GM12878 (cell line): Measurements from ENCODE around the gene MATN4.

ENCODE experiments used
- ATF7 ChIP-seq: fragments of 450-650 bp; IDR thresholded peaks from 2 replicates; pipeline ENCODE4 v1.6.1; 2016; ENCODE audit warnings: low read depth, mild to moderate bottlenecking
- DPF2 ChIP-seq: fragments of 450-650 bp; IDR thresholded peaks from 2 replicates; pipeline ENCODE4 v1.6.1; 2017; ENCODE audit warnings: mild to moderate bottlenecking
- KDM1A ChIP-seq: fragments of 200-600 bp; sonication (generic); IDR thresholded peaks from 2 replicates; pipeline ENCODE4 v1.6.1; 2016; ENCODE audit warnings: borderline replicate concordance
- NRF1 ChIP-seq: conservative IDR thresholded peaks from 2 replicates; pipeline ENCODE4 v1.6.1; 2011; ENCODE audit warnings: mild to moderate bottlenecking, low read depth, low read length, improper control_type of control experiment
- PML ChIP-seq: IDR thresholded peaks from 2 replicates; pipeline ENCODE4 v1.6.1; 2012; ENCODE audit warnings: low read length, inconsistent platforms
- POLR2A ChIP-seq: IDR thresholded peaks from 2 replicates; pipeline ENCODE4 v1.6.1; 2011; ENCODE audit warnings: low read depth, mild to moderate bottlenecking, low read length
- ZSCAN29 ChIP-seq: fragments of 450-650 bp; IDR thresholded peaks from 2 replicates; pipeline ENCODE4 v1.6.1; 2017; ENCODE audit warnings: mild to moderate bottlenecking, moderate library complexity
- TF ChIP-seq, protein P1 (sequence below), 3 experiments: IDR thresholded peaks in 2 of 3; conservative IDR thresholded peaks in 1 of 3; 2 replicates each; pipeline ENCODE4 v1.5.1; 2011; ENCODE audit warnings: low read depth in 3 of 3, low read length in 3 of 3, mild to moderate bottlenecking in 3 of 3, control low read depth in 2 of 3, moderate library complexity in 2 of 3, inconsistent platforms in 1 of 3, mixed read lengths in 1 of 3; ENCODE audit not compliant: control insufficient read depth in 2 of 3, insufficient read depth in 1 of 3; ENCODE audit errors: extremely low read depth in 1 of 3
- TF ChIP-seq, protein P2 (sequence below): fragments of 450-650 bp; formaldehyde crosslinking; IDR thresholded peaks from 2 replicates; pipeline ENCODE4 v1.5.0; 2022; ENCODE audit warnings: mild to moderate bottlenecking, missing genetic modification characterization
- TF ChIP-seq, protein P3 (sequence below): IDR thresholded peaks from 2 replicates; pipeline ENCODE4 v1.6.1; 2012; ENCODE audit warnings: low read depth, low read length, improper control_type of control experiment

DNA sequence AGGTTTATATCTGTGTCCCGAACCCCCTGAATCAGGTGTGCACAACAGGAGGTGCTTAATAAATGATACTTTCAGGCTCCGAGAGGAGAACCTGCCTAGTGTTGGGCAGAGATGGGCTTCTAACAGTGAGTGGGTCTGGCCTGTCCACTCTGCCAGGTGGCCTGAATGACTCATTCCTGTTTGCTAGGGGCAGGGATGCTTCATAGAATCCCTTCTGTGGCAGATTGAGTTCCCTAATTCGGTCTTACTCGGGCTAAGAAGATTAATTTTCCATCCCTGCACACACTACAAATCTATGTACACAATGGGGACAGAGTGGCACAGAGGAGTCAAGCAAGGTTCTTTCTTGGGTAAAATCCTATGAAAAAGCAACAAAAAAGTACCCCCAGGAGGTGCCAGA, 20.4 kb upstream of the MATN4 start:
- TF ChIP-seq KDM1A (no peak), NRF1 (no peak), DPF2 (no peak), ZSCAN29 (no peak), ATF7 (no peak), POLR2A (no peak), PML (no peak)
- TF ChIP-seq, protein P1, sequence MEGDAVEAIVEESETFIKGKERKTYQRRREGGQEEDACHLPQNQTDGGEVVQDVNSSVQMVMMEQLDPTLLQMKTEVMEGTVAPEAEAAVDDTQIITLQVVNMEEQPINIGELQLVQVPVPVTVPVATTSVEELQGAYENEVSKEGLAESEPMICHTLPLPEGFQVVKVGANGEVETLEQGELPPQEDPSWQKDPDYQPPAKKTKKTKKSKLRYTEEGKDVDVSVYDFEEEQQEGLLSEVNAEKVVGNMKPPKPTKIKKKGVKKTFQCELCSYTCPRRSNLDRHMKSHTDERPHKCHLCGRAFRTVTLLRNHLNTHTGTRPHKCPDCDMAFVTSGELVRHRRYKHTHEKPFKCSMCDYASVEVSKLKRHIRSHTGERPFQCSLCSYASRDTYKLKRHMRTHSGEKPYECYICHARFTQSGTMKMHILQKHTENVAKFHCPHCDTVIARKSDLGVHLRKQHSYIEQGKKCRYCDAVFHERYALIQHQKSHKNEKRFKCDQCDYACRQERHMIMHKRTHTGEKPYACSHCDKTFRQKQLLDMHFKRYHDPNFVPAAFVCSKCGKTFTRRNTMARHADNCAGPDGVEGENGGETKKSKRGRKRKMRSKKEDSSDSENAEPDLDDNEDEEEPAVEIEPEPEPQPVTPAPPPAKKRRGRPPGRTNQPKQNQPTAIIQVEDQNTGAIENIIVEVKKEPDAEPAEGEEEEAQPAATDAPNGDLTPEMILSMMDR (IDR thresholded peaks at IDR 0.05 in 2 of 3, conservative IDR thresholded peaks at IDR 0.05 in 1 of 3; ENCODE audit: control insufficient read depth in 2 of 3, extremely low read depth in 1 of 3, insufficient read depth in 1 of 3, low read depth in 3 of 3, low read length in 3 of 3): no peak
- TF ChIP-seq, protein P2, sequence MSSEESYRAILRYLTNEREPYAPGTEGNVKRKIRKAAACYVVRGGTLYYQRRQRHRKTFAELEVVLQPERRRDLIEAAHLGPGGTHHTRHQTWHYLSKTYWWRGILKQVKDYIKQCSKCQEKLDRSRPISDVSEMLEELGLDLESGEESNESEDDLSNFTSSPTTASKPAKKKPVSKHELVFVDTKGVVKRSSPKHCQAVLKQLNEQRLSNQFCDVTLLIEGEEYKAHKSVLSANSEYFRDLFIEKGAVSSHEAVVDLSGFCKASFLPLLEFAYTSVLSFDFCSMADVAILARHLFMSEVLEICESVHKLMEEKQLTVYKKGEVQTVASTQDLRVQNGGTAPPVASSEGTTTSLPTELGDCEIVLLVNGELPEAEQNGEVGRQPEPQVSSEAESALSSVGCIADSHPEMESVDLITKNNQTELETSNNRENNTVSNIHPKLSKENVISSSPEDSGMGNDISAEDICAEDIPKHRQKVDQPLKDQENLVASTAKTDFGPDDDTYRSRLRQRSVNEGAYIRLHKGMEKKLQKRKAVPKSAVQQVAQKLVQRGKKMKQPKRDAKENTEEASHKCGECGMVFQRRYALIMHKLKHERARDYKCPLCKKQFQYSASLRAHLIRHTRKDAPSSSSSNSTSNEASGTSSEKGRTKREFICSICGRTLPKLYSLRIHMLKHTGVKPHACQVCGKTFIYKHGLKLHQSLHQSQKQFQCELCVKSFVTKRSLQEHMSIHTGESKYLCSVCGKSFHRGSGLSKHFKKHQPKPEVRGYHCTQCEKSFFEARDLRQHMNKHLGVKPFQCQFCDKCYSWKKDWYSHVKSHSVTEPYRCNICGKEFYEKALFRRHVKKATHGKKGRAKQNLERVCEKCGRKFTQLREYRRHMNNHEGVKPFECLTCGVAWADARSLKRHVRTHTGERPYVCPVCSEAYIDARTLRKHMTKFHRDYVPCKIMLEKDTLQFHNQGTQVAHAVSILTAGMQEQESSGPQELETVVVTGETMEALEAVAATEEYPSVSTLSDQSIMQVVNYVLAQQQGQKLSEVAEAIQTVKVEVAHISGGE (CRISPR knock-in tag): no peak
- TF ChIP-seq, protein P3, sequence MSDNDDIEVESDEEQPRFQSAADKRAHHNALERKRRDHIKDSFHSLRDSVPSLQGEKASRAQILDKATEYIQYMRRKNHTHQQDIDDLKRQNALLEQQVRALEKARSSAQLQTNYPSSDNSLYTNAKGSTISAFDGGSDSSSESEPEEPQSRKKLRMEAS: no peak
